NCI-H82 treated with DMSO at 0.1 percent for 48 hours (cell line): ENCODE data around the gene CEP170.

ENCODE experiments used
- DNase-seq: peaks from one replicate; lab custom pipeline; 2025; ENCODE audit not compliant: unreplicated experiment; lab: John Stamatoyannopoulos, UW

Gene CEP170

DNA sequence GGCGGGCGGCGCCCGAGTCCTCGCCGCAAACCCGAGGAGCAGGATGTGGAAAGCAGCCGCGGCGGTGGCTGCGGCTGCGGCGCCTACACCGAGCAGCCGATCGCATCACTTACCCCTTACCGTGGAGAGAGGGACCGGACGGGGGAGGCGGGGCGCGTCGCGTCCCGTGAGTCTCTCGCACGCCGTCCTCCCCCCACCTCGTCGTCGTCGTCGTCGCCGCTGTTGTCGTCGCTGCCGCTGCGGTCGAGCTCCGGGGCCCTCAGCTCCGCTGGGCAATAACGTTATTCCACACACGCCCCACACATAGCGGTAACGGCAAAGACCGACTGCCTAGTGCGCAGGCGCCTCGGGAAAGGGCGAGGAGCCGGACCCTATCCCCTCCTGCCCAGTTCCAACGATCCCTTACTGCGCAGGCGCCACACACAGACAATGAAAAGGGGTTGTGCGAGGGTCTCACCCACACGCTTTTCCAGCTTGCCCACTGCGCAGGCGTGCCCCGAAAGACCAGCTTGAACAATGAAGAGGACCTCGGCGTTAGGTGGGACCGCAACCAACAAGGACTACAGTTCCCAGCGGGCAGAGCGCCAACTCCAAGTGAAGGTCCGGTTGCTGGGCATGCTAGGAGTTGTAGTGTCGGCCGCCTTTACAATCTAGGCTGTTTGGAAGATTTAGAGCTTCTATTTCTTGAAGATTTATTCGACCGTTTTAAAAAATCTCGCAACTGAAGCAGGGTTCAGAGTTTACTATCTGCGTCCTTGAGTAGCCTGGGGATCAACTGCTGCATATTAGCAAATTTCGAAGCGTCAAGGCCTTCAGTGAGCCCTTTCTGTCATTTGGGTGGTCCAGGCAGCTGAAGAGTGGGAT lies at the start of gene CEP170:
Gene CEP170, minus strand, starts transcription at position 355 of the 864 bp plus-strand sequence. CDS start 30,001 bp downstream, outside the sequence.
- DNase-seq, result peak; percentile 98

DNA sequence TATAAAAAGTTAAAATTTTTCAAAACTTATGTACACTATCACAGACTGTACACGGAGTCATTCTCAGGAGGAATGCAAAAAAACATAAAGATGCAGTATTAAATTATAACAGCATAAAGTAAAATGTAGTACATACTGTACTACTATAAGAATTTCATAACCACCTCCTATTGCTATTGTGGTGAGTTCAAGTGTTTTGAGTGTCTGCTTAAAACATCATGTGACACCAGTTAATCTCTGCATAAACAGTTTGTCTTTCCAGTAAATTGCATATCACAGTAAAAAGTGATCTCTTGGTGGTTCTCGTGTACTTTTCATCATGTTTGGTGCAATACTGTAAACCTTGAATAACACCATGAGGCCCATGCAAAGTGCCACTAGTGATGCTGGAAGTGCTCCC lies 46.0 kb upstream of the CEP170 start:
- DNase-seq, result no peak

DNA sequence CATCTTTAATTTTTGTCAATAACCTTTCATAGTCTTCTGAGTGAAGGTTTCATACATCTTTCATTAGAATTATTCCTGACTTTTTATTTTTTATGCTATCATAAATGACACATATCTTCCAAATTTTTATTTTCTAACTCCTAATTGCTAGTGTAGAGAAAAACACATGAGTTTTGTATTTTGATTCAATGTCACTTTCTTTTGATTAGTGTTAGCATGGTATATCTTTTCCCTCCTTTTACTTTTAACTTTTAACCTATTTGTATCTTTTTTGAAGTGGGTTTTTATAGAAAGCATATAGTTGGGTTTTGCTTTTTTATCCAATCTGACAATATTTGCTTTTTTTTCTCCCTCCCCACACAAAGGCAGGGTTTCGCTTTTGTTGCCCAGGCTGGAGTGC lies 44.0 kb upstream of the CEP170 start:
- DNase-seq, result no peak

DNA sequence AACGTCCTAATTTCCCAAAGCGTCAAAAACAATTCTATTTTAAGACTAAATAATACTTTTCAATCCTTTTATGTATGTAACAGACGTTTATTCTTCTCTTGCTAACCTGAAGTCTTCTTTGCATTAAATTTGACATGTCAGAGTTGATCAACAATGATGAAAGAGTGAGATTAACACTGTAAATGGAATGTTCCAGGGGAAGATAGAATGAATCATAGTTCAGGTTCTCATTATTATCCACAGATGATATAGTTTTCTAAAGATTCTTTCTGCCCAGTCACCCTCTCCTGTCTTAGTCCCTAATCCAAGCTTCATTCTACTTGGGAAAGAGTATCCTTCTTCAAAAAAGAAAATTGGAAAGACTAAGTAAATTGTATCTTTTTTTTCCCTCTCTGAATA lies 39.6 kb upstream of the CEP170 start:
- DNase-seq, result no peak

DNA sequence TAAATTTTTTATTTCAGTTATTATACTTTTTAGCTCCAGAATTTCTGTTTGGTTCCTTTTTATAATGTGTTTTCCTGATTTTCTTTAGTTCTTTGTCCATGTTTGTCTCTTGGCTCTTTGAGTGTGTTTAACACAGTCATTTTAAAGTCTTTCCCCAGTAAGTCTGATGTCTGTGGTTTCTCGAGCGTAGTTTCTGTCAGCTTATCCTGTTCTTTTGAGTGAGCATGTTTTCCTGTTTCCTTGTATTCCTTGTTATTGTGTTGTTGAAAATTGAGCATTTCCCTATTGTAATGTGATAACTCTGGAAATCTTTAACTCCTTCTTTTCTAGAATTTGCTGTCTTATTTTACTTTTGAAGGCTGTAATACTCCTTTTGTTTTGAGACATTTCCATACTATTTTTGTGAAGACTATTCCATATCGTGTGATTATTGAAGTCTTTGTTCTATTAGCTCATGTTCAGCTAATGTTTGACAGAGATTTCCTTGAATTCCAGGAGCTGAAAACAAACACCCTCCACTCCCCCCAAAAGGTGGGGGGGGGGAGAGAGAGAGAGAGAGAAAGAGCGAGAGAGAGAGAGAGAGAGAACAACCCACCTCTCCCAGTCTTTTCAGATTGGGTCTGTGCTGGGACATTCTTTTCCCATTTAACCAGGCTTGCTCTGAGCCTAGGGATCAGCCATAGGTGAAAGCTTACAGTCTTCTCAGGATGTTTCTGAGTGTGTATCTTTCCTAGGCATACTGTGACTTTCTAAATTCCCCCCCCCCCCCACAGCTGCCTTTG lies 39.1 kb upstream of the CEP170 start:
- DNase-seq, result no peak

DNA sequence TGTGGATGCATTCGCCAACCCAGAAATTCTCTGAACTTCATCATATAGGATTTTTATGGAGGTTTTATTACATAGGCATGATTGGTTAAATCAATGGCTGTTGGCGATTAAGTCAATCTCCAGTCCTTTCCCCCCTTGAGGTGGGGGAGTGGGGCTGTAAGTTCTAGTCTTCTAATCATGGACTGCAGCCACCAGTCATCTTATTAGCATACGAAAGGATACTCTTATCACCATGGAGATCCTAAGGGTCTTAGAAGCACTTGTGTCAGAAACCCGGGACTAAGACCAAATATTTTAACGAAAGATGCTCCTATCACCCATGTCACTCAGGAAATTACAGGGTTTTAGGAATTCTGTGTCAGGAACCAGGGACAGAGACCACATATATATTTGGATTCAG lies 37.0 kb upstream of the CEP170 start:
- no peak for DNase-seq

DNA sequence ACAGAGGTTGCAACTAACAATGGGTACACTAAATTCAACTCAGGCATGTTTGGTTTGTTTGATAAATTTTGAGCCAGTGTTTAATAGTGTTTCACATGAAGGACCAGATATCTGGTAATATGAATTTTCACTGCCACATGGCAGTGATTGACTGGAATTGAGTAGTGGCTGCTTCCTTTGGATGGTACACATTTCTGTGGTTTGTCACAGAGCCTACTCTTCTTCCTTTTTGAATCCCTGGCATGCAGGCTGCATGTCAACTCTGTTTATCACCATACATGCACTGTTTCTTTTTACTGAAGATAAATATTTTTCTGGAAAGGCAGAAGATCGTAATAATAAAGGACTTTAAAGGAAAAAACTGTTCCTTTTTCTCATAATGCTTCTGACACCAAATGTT lies 36.2 kb upstream of the CEP170 start:
- no peak for DNase-seq

DNA sequence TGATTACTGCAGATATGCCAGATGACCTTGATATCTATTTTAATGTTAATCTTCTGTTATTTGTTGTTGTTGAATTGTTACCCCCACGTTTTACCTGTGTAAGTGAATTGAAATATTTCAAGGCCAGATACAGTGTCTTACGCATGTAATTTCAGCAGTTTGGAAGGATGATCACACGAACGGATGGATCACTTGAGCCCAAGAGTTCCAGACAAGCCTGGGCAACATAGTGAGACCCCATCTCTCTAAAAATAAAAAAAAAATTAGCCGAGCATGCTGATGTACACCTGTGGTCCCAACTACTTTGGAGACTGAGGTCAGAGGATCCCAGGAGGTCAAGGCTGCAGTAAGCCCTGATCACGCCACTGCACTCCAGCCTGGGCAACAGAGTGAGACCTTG lies 33.0 kb upstream of the CEP170 start:
- no peak for DNase-seq

DNA sequence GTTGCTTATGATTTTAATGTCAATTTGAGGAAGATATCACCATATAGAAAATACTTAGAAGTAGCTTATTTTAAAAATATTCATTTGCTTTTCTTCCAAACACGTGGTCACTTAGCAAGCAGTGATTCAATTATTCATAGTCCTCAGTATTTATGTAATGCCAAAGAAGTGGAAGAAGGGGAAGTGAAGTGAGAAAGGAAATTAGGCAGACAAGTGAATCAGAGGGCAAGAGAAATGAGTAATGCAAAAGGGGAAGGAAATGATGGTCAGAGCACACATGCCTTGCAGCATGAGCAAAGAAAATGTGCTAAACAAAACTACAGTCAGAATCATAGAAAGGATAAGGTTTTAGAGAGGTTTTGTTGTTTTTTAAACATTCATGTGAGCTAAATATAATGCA lies 32.6 kb upstream of the CEP170 start:
- DNase-seq, result no peak

DNA sequence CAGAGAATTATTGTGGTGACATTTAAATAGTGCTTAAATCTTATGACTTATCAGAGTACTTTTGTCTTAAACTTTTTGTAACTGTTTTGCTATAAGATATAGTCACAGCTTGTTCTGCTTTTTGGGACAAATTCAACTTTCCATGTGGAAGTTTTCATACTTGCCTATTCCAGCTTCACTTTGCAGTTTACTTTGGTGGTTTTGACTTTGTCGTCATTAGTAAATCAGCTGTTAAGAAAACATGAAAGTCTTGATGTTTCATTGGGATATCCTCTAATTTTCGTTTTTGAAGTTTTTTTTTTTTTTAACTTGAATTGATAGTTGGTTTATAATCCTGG lies 32.0 kb upstream of the CEP170 start:
- no peak for DNase-seq

DNA sequence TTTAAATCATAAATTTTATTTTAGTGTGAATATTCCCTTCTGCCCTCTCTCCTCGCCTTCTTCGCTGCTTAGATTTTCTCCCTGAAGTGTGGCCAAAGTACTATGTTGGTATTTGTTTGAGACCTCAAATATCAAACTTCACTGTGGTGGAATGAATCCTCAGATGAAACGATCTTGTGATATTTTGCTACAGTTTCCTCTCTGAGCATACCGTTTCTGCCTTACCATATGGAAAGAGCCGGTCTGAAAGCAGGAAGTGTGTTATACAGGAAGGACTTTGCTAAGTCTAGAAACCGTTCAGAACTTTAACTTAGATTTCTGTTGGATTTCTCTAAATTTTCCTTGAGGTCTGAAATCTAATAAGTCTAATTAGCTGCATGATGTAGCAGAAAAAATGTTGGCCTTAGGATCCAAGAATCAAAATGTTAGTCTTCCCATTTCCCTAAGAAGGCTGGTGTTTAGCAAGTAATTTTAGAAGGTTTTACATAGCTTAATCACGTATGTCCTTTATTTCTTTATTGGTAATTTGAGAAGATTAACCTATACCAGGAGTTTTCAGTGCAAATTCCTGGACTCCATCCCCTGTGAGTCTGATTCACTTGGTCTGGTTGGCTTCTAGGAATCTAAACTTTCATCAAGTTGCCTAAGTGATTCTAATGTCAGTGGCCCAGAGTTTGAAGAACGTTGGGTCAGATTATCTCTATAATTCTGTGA lies 31.5 kb upstream of the CEP170 start:
- no peak for DNase-seq

DNA sequence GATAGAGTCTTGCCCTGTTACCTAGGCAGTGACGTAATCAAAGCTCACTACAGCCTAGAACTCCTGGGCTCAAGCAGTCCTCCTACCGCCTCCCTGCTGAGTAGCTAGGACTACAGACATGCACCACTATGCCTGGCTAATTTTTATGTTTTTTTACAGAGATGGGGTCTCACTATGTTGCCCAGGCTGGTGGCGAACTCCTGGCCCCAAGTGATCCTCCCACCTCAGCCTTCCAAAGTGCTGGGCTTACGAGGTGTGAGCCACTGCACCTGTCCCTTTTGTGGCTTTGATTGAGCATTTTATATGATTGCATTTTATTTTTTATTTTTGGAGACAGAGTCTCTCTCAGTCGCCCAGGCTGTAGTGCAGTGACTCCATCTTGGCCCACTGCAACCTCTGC lies 26.6 kb upstream of the CEP170 start:
- DNase-seq, result no peak

DNA sequence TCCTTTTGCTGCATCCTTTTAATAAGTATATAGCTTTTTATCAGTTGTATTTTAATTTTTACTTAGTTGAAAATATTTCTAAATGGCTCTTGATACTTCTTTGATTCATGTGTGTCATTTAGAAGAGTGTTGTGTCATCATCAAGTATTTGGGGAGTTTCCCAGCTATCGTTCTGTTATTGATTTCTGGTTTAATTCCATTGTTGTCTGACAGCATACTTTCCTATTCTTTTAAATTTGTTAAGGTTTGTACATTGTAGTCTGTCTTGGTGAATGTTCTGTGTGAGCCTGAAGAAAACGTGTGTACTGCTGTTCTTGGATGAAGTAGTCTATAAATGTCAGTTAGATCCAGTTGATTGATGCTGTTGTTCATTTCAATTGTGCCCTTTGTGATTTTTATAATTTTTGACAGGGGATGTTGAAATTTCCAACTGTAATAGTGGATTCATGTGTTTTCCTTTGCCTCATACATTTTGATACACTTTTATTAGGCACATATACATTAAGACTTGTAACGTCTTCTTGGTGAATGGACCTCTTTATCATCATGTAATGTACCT lies 25.6 kb upstream of the CEP170 start:
- no peak for DNase-seq

DNA sequence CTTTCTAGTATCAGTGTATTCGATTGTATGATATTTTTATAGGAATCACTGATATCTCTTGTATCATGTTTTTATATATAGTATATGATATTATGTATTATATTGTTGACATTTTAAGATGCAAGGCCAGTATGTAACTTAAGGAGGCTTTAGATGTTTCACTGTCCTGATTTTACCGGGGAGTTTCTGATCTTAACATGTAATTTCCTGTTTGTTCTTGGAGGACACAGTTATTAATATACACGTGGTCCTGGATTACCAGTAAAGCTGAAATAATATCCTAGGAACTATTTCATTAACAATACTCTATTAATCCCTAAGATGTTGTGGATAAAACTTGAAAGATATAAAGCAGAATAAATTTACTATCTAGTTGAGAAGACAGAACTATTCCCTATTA lies 20.2 kb upstream of the CEP170 start:
- no peak for DNase-seq

DNA sequence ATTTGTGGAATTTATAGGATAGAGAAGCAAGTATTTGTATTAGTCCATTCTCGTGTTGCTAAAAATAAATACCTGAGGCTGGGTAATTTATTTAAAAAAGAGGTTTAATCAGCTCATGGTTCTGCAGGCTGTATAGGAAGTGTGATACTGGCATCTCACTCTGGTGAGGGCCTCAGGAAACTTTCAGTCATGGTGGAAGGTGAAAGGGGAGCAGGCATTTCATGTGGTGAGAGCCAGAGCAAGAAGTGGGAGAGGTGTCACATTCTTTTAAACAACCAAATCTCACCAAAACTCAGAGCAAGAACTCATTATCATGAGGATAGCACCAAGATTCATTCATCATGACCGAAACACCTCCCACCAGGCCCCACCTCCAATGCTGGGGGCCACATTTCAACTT lies 18.9 kb upstream of the CEP170 start:
- no peak for DNase-seq

DNA sequence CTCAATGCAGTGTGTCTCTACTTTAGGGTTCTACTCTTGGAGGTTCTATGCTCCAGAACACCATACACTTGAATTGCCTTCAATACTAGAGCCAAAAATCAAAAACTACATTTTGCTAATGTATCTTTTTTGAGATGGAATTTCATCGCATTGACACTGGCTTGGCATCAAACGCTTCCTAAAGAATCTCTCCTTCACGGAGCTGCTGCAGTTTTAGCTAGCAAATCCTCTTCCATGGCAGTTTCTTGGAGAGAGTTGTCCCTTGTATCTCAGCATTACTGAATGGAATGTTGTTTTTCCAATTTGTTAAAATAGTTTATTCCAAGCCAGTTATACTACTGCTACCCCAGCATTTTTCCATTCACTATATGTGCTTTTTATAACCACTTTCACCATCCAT lies 18.4 kb upstream of the CEP170 start:
- DNase-seq, result no peak

DNA sequence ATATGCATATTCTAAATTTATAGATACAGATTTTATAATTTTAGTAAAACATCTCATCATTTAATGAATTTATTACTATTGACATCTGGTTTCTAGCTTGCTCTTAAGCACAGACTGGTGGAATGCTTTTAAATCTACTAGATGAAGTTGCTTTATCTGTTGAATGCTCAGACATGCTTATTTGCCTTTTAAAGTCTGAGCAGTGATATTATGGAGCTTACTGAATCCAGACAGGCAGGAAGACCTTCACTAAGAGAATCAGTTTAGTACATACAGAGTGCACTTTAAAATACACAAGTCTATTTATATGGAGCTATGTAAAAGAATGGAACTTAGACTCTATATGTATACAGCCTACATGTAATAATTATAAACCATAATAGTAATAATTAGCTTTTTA lies 17.3 kb upstream of the CEP170 start:
- no peak for DNase-seq

DNA sequence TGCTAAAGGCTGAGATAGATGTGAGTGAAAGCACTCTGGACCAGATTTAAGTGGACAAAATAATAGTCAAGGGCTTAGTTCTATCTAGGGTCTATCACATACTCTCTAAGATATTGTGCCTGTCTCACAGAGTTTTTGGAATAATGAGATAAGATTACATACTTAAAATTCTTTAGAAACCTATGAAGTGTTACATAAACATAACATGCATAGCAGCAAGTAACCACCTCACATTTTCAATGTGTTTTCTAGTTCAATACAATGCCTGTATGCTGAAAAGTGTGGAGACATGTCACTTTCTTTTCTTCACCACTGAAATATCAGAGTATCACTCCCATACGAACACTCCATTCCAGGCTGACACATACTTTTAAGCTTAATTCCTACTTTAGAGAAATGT lies 16.9 kb upstream of the CEP170 start:
- no peak for DNase-seq

DNA sequence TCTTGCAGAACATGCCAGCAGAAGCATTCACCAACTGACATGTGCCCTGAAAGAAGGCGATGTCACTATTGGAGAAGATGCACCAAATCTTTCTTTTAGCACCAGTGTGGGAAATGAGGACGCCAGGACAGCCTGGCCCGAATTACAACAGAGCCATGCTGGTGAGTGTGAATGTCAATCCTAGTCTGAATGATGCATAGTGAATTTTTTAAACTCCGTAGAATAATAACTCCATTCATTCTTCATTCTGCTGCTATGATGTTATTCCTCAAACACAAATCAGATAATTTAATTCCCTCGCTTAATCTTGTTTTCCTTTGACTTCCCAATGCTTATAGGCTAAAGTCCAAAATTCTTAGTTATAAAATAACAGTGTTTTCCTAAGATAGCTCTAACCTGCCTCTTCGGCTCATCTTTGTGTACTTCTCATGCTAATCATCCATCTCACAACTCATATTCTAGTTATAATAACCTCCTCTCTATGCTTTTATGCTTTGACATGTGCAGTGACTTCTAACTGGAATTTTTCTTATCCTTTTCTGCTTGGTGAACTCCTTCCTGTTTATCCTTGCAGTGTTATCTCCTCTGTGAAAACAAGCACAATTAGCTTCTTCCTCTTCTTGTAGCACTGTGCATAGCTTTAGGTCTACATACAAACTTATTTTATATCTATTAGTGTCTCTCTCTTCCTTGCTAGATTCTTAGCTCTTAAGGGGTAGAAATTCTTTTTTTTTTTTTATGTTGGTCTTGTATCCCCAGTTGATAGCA lies 15.2 kb upstream of the CEP170 start:
- no peak for DNase-seq

DNA sequence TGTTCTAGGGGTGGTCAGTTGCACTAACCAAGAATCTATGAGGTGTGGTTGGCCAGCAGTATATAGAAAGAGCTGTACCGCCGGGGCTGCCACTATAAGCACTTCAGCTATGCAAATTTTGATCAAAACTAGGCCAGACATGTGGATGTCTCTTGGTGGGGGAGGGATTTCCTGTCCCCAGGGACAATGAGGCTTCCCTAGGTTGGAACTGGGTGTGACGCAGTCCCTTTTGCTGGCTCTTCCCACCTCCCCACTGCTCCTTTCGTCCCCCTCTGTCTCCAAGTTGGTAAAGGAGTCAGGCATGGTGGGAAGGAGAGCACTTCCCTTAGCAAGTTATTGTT lies 14.3 kb upstream of the CEP170 start:
- no peak for DNase-seq
